Measurements from ENCODE around the gene NTMT2.
"Not testable (repeated sequence)": the region's sequence is repeated elsewhere in the genome, so short reads cannot be mapped to it uniquely, and the experiment has no call there.

Gene NTMT2

DNA sequence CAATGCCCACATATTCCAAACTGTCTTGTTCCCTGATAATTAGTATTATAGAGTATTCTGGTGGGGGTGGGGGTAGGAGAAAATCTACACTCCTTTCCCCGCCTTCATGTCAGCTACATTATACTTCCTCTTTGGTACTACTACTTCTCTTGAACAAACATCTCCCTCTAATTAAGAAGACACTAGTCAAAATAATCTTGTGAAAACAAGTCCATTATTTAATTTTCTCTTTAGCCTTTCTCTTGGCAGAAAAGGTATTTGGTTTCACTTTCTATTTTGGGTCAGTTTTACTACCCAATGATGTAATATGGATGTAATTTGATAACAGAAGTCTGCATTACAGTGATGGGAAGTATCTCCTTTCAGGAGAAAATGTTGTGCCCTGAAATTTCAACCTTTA lies 22.5 kb downstream of the NTMT2 start:
- ATAC-seq = peak; percentile 86
- 0 out of 2 replicates have a peak, but pooled peaks have one; percentile 52 for TF ChIP-seq ZC3H10 (CRISPR knock-in tag; IDR thresholded peaks at IDR 0.05)
- TF ChIP-seq BACH2 (CRISPR knock-in tag; IDR thresholded peaks at IDR 0.05; ENCODE audit: borderline replicate concordance) = no peak

DNA sequence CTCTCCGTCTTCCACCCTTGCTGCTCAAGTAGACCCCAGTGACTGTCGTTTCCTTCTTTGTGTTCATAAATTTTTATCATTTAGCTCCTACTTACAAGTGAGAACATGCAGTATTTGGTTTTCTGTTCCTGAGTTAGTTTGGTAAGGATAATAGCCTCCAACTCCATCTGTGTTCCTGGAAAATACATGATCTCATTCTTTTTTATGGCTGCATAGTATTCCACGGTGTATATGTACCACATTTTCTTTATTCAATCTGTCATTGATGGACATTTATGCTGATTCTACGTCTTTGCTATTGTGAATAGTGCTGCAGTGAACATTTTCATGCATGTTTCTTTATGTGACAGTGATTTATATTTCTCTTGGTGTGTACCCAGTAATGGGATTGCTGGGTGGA lies 24.8 kb downstream of the NTMT2 start:
- not testable (repeated sequence) for ATAC-seq

DNA sequence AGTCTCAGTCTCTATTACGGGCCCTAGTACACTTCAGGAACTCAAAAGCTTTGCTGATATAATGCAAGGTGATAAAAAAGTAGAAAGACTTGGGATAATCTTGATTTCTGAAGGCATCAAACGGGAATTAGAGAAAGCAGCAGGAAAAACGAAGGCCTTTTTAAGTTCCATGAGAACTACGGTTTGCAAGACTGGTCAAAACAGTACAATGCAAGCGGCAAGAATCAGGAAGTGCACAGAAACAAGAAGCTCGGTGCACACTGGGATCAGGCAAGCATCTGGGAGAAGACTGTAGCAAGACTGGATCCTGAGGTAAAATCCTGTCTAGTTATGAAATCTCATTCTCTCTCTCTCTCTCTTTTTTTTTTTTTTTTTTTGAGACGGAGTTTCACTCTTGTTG lies 28.6 kb downstream of the NTMT2 start:
- TF ChIP-seq, protein P1, sequence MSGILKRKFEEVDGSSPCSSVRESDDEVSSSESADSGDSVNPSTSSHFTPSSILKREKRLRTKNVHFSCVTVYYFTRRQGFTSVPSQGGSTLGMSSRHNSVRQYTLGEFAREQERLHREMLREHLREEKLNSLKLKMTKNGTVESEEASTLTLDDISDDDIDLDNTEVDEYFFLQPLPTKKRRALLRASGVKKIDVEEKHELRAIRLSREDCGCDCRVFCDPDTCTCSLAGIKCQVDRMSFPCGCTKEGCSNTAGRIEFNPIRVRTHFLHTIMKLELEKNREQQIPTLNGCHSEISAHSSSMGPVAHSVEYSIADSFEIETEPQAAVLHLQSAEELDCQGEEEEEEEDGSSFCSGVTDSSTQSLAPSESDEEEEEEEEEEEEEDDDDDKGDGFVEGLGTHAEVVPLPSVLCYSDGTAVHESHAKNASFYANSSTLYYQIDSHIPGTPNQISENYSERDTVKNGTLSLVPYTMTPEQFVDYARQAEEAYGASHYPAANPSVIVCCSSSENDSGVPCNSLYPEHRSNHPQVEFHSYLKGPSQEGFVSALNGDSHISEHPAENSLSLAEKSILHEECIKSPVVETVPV (CRISPR knock-in tag; IDR thresholded peaks at IDR 0.05) = no peak
- TF ChIP-seq ZC3H10 (CRISPR knock-in tag; IDR thresholded peaks at IDR 0.05) (no peak), ARNTL (CRISPR knock-in tag; IDR thresholded peaks at IDR 0.05; ENCODE audit: borderline replicate concordance, low read depth) (no peak), GLIS3 (CRISPR knock-in tag; IDR thresholded peaks at IDR 0.05) (no peak), ZNF8 (CRISPR knock-in tag; IDR thresholded peaks at IDR 0.05) (no peak), BACH2 (CRISPR knock-in tag; IDR thresholded peaks at IDR 0.05; ENCODE audit: borderline replicate concordance) (no peak), ZFP3 (CRISPR knock-in tag; IDR thresholded peaks at IDR 0.05) (no peak), SNAI2 (CRISPR knock-in tag; IDR thresholded peaks at IDR 0.05) (no peak), RARB (CRISPR knock-in tag; IDR thresholded peaks at IDR 0.05) (no peak), ZNF565 (CRISPR knock-in tag; conservative IDR thresholded peaks at IDR 0.05; ENCODE audit: low read depth) (no peak), OSR1 (CRISPR knock-in tag; IDR thresholded peaks at IDR 0.05) (no peak), ZNF70 (CRISPR knock-in tag; IDR thresholded peaks at IDR 0.05) (no peak), PPARA (CRISPR knock-in tag; IDR thresholded peaks at IDR 0.05; ENCODE audit: borderline replicate concordance) (no peak), TOX (CRISPR knock-in tag; IDR thresholded peaks at IDR 0.05; ENCODE audit: borderline replicate concordance) (no peak), CSDC2 (CRISPR knock-in tag; IDR thresholded peaks at IDR 0.05) (no peak), ZFP30 (CRISPR knock-in tag; IDR thresholded peaks at IDR 0.05) (no peak)
- TF ChIP-seq, protein P2, sequence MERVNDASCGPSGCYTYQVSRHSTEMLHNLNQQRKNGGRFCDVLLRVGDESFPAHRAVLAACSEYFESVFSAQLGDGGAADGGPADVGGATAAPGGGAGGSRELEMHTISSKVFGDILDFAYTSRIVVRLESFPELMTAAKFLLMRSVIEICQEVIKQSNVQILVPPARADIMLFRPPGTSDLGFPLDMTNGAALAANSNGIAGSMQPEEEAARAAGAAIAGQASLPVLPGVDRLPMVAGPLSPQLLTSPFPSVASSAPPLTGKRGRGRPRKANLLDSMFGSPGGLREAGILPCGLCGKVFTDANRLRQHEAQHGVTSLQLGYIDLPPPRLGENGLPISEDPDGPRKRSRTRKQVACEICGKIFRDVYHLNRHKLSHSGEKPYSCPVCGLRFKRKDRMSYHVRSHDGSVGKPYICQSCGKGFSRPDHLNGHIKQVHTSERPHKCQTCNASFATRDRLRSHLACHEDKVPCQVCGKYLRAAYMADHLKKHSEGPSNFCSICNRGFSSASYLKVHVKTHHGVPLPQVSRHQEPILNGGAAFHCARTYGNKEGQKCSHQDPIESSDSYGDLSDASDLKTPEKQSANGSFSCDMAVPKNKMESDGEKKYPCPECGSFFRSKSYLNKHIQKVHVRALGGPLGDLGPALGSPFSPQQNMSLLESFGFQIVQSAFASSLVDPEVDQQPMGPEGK (CRISPR knock-in tag; IDR thresholded peaks at IDR 0.05; ENCODE audit: borderline replicate concordance) = no peak
- TF ChIP-seq, protein P3, sequence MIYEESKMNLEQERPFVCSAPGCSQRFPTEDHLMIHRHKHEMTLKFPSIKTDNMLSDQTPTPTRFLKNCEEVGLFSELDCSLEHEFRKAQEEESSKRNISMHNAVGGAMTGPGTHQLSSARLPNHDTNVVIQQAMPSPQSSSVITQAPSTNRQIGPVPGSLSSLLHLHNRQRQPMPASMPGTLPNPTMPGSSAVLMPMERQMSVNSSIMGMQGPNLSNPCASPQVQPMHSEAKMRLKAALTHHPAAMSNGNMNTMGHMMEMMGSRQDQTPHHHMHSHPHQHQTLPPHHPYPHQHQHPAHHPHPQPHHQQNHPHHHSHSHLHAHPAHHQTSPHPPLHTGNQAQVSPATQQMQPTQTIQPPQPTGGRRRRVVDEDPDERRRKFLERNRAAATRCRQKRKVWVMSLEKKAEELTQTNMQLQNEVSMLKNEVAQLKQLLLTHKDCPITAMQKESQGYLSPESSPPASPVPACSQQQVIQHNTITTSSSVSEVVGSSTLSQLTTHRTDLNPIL (CRISPR knock-in tag; IDR thresholded peaks at IDR 0.05; ENCODE audit: low read depth) = no peak
- TF ChIP-seq, protein P4, sequence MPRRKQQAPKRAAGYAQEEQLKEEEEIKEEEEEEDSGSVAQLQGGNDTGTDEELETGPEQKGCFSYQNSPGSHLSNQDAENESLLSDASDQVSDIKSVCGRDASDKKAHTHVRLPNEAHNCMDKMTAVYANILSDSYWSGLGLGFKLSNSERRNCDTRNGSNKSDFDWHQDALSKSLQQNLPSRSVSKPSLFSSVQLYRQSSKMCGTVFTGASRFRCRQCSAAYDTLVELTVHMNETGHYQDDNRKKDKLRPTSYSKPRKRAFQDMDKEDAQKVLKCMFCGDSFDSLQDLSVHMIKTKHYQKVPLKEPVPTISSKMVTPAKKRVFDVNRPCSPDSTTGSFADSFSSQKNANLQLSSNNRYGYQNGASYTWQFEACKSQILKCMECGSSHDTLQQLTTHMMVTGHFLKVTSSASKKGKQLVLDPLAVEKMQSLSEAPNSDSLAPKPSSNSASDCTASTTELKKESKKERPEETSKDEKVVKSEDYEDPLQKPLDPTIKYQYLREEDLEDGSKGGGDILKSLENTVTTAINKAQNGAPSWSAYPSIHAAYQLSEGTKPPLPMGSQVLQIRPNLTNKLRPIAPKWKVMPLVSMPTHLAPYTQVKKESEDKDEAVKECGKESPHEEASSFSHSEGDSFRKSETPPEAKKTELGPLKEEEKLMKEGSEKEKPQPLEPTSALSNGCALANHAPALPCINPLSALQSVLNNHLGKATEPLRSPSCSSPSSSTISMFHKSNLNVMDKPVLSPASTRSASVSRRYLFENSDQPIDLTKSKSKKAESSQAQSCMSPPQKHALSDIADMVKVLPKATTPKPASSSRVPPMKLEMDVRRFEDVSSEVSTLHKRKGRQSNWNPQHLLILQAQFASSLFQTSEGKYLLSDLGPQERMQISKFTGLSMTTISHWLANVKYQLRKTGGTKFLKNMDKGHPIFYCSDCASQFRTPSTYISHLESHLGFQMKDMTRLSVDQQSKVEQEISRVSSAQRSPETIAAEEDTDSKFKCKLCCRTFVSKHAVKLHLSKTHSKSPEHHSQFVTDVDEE (CRISPR knock-in tag; IDR thresholded peaks at IDR 0.05) = no peak
- TF ChIP-seq, protein P5, sequence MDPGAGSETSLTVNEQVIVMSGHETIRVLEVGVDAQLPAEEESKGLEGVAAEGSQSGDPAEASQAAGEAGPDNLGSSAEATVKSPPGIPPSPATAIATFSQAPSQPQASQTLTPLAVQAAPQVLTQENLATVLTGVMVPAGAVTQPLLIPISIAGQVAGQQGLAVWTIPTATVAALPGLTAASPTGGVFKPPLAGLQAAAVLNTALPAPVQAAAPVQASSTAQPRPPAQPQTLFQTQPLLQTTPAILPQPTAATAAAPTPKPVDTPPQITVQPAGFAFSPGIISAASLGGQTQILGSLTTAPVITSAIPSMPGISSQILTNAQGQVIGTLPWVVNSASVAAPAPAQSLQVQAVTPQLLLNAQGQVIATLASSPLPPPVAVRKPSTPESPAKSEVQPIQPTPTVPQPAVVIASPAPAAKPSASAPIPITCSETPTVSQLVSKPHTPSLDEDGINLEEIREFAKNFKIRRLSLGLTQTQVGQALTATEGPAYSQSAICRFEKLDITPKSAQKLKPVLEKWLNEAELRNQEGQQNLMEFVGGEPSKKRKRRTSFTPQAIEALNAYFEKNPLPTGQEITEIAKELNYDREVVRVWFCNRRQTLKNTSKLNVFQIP (CRISPR knock-in tag; IDR thresholded peaks at IDR 0.05; ENCODE audit: borderline replicate concordance, low read depth) = no peak
- ATAC-seq = no peak

DNA sequence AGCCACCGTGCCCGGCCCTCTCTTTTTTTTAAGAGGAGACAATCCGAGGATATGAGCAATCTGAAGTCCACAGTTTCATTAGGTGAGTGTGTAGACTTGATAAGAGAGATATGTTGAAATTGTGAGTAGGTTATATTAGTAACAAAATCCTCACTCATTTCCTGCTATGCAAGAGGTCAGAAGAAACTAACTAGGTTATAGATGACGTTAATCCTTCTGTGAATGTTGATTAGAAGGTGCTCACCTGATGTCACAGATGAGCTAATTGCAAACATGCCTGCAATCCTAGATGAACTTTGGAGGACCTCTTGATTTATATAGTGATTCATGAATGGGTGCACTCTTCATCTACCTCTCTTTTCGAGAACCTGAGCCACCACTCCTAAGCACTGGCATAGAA lies 29.3 kb downstream of the NTMT2 start:
- TF ChIP-seq TOX (CRISPR knock-in tag; IDR thresholded peaks at IDR 0.05; ENCODE audit: borderline replicate concordance) (no peak), OSR1 (CRISPR knock-in tag; IDR thresholded peaks at IDR 0.05) (no peak), ISL1 (CRISPR knock-in tag; IDR thresholded peaks at IDR 0.05) (no peak), ZFP30 (CRISPR knock-in tag; IDR thresholded peaks at IDR 0.05) (no peak), SNAI2 (CRISPR knock-in tag; IDR thresholded peaks at IDR 0.05) (no peak)
- no peak for ATAC-seq

Measured in SK-N-SH treated with all-trans-retinoic acid at 6 μM for 48 hours (cell line).